ENCODE data around the gene HLF. TPM values are rescaled to one million over a fixed set of nuclear protein-coding genes. Genes with fewer than 3 reads are reported as not detected.

Gene HLF
- total and polyA plus RNA-seq, 2 of the 4 experiments (the other 2 are of a cell fraction) = 0.18 TPM; not detected in 1

- H3K79me1 ChIP-seq (ENCODE audit: low read depth in 1 of 2, low read length in 2 of 2) = no peaks in the 10 kb centered on the region
- no peak overlapping the region for H4K5ac ChIP-seq (ENCODE audit: low read depth, low read length)
- no peak overlapping the region for H4K8ac ChIP-seq (ENCODE audit: low read depth in 2 of 2, low read length in 2 of 2)
- no peak overlapping the region for H2AFZ ChIP-seq (replicated peaks; ENCODE audit: low read length, poor library complexity)
- no peak overlapping the region for H2BK20ac ChIP-seq (ENCODE audit: low read depth, low read length)
- intact Hi-C loops (cut with micrococcal nuclease) (no loop called here), dilution Hi-C loops (cut with HindIII; ENCODE audit: low sequenced_read_pairs, unreplicated experiment) (no loop called here), in situ Hi-C loops (cut with MboI; ENCODE audit: low sequenced_read_pairs) (no loop called here)
- H2AK9ac ChIP-seq (replicated peaks; ENCODE audit: low read depth, low read length, poor library complexity) = no peak overlapping the region
- peaks cover 22% of the 10 kb centered on the region for H3K27me3 ChIP-seq (ENCODE audit: control insufficient read depth, insufficient read depth, low read length)
- no TSS peak for BruUV-seq (replicated peaks)
- no peaks in the 10 kb centered on the region for H3K9me3 ChIP-seq (ENCODE audit: control insufficient read depth, insufficient read depth, low read length)
- no peaks in the 10 kb centered on the region for H3K36me3 ChIP-seq (ENCODE audit: control insufficient read depth, insufficient read depth, low read length)
- H3K9me1 ChIP-seq (ENCODE audit: insufficient read depth, low read length) = no peaks in the 10 kb centered on the region
- no peak overlapping the region for H3K14ac ChIP-seq (replicated peaks; ENCODE audit: low read depth, low read length)
- ATAC-seq (ENCODE audit: low read depth) = no peak
- no peak overlapping the region for H3K4me2 ChIP-seq (ENCODE audit: low read depth, low read length)
- H3K18ac ChIP-seq (ENCODE audit: low read depth, low read length) = no peak overlapping the region
- H3K4ac ChIP-seq (ENCODE audit: low read depth, low read length) = no peak overlapping the region
- DNase-seq = no peak
- H3K4me1 ChIP-seq (ENCODE audit: control insufficient read depth, insufficient read depth, low read length) = no peaks in the 10 kb centered on the region
- H3K4me3 ChIP-seq (ENCODE audit: insufficient read depth, low read depth, low read length) = no peak overlapping the region
- no peak overlapping the region for H2BK5ac ChIP-seq (ENCODE audit: low read depth, low read length, poor library complexity, severe bottlenecking)
- ChIA-PET CTCF (no interaction called here), POLR2A (ENCODE audit: unreplicated experiment) (no interaction called here)
- no peak overlapping the region for H3K27ac ChIP-seq (ENCODE audit: insufficient read depth, low read length)
- no peak overlapping the region for H2AK5ac ChIP-seq (ENCODE audit: low read depth, low read length)
- H3K56ac ChIP-seq (ENCODE audit: extremely low read depth, insufficient read depth, low read length) = no peak overlapping the region
- 54% methylated on average over 2 of the region's 4 CpGs; no CpG with 5 or more reads in 1 of the 2 experiments for WGBS, 2 experiments (ENCODE audit: extremely low coverage in 2 of 2, insufficient read length in 1 of 2)
- no peak overlapping the region for H3K23ac ChIP-seq (ENCODE audit: low read depth, low read length)
- H2BK120ac ChIP-seq (ENCODE audit: low read depth, low read length) = no peak overlapping the region
- TF ChIP-seq RCOR1 (IDR thresholded peaks at IDR 0.05; ENCODE audit: insufficient replicate concordance, low read length) (no peak), BHLHE40 (IDR thresholded peaks at IDR 0.05; ENCODE audit: low read depth, low read length) (no peak), CEBPB (IDR thresholded peaks at IDR 0.05; ENCODE audit: low read depth, low read length) (no peak), POLR2A (IDR thresholded peaks at IDR 0.05; ENCODE audit: low read depth, low read length) (no peak), MXI1 (IDR thresholded peaks at IDR 0.05; ENCODE audit: borderline replicate concordance, low read depth, low read length) (no peak), SMC3 (IDR thresholded peaks at IDR 0.05; ENCODE audit: low read depth, low read length) (no peak), NFE2L2 (IDR thresholded peaks at IDR 0.05; ENCODE audit: low read depth, low read length) (no peak), RAD21 (IDR thresholded peaks at IDR 0.05; ENCODE audit: low read length) (no peak), CHD1 (IDR thresholded peaks at IDR 0.05; ENCODE audit: low read depth, low read length) (no peak), MAZ (IDR thresholded peaks at IDR 0.05; ENCODE audit: borderline replicate concordance, low read depth, low read length) (no peak)
- TF ChIP-seq, protein P1, sequence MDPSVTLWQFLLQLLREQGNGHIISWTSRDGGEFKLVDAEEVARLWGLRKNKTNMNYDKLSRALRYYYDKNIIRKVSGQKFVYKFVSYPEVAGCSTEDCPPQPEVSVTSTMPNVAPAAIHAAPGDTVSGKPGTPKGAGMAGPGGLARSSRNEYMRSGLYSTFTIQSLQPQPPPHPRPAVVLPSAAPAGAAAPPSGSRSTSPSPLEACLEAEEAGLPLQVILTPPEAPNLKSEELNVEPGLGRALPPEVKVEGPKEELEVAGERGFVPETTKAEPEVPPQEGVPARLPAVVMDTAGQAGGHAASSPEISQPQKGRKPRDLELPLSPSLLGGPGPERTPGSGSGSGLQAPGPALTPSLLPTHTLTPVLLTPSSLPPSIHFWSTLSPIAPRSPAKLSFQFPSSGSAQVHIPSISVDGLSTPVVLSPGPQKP (IDR thresholded peaks at IDR 0.05; ENCODE audit: borderline replicate concordance, low read depth, low read length) = no peak
- TF ChIP-seq, protein P2, sequence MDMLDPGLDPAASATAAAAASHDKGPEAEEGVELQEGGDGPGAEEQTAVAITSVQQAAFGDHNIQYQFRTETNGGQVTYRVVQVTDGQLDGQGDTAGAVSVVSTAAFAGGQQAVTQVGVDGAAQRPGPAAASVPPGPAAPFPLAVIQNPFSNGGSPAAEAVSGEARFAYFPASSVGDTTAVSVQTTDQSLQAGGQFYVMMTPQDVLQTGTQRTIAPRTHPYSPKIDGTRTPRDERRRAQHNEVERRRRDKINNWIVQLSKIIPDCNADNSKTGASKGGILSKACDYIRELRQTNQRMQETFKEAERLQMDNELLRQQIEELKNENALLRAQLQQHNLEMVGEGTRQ (IDR thresholded peaks at IDR 0.05; ENCODE audit: low read depth, low read length) = no peak
- TF ChIP-seq, protein P3, sequence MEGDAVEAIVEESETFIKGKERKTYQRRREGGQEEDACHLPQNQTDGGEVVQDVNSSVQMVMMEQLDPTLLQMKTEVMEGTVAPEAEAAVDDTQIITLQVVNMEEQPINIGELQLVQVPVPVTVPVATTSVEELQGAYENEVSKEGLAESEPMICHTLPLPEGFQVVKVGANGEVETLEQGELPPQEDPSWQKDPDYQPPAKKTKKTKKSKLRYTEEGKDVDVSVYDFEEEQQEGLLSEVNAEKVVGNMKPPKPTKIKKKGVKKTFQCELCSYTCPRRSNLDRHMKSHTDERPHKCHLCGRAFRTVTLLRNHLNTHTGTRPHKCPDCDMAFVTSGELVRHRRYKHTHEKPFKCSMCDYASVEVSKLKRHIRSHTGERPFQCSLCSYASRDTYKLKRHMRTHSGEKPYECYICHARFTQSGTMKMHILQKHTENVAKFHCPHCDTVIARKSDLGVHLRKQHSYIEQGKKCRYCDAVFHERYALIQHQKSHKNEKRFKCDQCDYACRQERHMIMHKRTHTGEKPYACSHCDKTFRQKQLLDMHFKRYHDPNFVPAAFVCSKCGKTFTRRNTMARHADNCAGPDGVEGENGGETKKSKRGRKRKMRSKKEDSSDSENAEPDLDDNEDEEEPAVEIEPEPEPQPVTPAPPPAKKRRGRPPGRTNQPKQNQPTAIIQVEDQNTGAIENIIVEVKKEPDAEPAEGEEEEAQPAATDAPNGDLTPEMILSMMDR (conservative IDR thresholded peaks at IDR 0.05; ENCODE audit: low read depth, low read length) = no peak
- H4K20me1 ChIP-seq (ENCODE audit: insufficient read depth, low read length) = no peaks in the 10 kb centered on the region
- H3K9ac ChIP-seq (ENCODE audit: low read depth, low read length) = no peak overlapping the region
- no peak overlapping the region for H4K91ac ChIP-seq (ENCODE audit: insufficient read depth, low read depth, low read length)
- H2BK15ac ChIP-seq (ENCODE audit: low read depth, low read length) = no peak overlapping the region
Observed at GRCh38 chr17:55259684-55260111, 5.1 kb upstream of the HLF start.

All from IMR-90 (cell line).